VCaP (cell line): ENCODE data around the gene ATXN1.

Source experiments
- H3K27ac ChIP-seq: fragments of 450-650 bp; 2 replicates; pipeline ENCODE4 v1.5.1; 2017
- CTCF ChIP-seq: fragments of 450-650 bp; conservative IDR thresholded peaks from 2 replicates; pipeline ENCODE4 v1.5.1; 2017; ENCODE audit warnings: mild to moderate bottlenecking, moderate library complexity

Gene ATXN1

DNA sequence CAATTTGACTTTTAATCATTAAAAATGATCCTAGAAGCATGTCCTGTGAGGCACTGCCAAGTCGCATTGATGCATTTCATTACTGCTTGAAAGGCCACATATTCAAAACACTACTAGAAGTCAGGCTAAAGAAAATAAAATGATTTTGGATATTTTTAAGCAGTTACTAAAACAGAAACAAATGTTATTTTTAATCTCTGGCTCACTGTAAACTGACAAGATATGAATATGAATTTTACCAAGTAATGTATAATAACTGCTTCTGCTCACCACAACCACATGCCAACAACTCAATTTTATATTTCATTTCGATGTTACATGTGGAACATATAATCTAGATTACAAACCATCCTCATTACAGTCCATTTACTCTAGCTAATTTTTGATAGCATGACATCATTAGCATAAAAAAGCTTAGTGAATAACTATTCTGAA, 90.6 kb downstream of the ATXN1 start:
- no peak overlapping the region for H3K27ac ChIP-seq
- TF ChIP-seq CTCF: no peak

- no peak for TF ChIP-seq CTCF
- no peak overlapping the region for H3K27ac ChIP-seq
Measured at GRCh38 chr6:16670183-16670582, 91.1 kb downstream of the ATXN1 start.

DNA sequence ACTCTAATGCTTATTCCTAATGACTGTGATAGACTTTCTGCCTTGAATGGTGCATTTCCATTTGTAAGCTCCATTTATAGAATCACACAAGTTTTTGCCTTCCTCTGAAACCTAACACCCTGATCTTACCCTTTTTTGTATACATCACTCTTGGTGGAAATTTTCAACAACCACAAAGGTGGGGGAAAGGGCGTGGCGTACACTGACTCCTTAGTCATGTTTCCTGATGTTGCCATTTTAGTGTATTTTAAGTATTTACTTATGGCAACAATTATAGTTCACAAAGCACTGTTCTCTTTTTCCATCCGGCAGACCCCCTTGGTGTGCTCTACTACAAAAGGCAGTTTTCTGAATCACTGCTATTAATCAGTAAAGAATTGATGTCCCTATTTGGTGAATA, 92.0 kb downstream of the ATXN1 start:
- no peak for TF ChIP-seq CTCF
- H3K27ac ChIP-seq: no peak overlapping the region

DNA sequence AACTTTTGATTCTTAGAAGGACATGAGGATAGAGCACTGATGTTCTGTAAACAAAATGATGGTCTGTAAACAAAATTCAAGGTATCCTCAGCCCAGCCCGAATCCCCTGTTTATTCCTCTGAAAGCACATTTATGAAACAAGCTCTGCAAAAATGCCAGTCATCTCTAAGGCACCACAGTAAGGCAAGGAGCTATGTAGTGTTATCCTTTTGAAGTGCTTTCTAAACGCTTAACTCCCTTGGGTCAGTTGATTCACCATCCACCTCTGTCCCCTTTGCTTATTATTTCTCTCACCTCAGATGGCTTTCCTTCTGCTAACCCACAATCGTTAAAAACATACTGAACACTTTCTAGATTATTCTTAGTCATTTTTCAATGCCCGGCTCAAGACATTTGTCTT, 93.8 kb downstream of the ATXN1 start:
- no peak for TF ChIP-seq CTCF

DNA sequence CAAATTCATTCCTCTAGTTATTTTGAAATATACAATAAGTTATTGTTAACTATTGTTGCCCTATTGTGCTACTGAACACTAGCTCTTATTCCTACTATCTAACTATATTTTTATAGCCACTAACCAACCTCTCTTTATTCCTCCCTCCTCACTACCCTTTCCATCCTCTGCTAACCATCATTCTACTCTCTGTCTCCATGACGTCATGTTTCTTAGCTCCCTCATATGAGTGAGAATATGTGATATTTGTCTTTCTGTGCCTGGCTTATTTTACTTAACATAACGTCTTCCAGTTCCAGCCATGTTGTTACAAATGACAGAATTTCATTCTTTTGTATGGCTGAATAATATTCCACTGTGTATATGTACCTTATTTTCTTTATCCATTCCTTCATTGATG, 95.3 kb downstream of the ATXN1 start:
- H3K27ac ChIP-seq: no peak overlapping the region
- no peak for TF ChIP-seq CTCF

More for the DNA sequence above, 93.8 kb downstream of the ATXN1 start:
- no peak overlapping the region for H3K27ac ChIP-seq

DNA sequence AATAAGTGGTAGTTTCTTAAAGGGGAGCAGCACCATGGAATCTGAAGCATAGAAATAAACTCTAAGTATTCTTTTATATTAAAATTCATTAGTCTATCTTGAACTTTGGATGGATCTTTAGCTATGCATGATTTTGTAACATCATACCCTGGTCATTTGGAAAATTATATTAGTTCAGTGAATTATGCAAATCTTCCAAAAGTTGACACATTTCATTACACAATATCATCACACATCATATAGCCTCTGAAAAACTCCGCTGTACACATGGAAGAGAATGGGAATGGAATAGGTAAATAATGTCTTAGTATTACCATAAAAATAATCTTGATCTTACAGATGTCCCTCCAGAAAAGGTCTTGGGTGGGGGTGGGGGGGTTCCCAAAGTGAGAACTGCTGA, 96.1 kb downstream of the ATXN1 start:
- no peak for TF ChIP-seq CTCF
- H3K27ac ChIP-seq: no peak overlapping the region

- no peak for TF ChIP-seq CTCF
- no peak overlapping the region for H3K27ac ChIP-seq
Measured at GRCh38 chr6:16663901-16664300, 97.4 kb downstream of the ATXN1 start.

DNA sequence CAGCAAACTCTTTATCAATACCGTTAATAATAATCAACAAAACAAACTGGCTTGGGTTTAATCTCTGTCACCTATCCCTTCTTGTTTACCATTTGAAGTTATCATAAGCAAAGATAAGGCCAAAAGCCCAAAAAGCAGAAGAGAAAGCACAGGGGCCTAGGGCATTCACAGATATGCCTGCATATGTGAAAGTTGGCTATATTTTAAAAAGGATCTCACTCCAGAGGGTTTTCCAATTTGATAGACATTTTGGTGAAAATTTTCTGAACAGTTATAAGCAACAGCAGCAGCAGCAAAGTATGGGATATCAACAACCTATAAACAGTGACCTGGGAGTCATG, 101.1 kb downstream of the ATXN1 start:
- H3K27ac ChIP-seq: no peak overlapping the region

More for the DNA sequence above, 101.1 kb downstream of the ATXN1 start:
- no peak for TF ChIP-seq CTCF
